OCI-LY3 (cell line): ENCODE data around the gene PTPRM.

ENCODE experiments used
- H2AFZ ChIP-seq: fragments of 200-600, 300-600 bp; shearing (Covaris generic); 2 replicates; pipeline ENCODE4 v1.6.0; 2014; ENCODE audit warnings: antibody characterized with exemption, low read depth, low read length
- H3K27ac ChIP-seq: fragments of 200-600, 300-600 bp; sonication (generic); 2 replicates; pipeline ENCODE4 v1.5.1; 2014; ENCODE audit warnings: mild to moderate bottlenecking, low read length, moderate library complexity, mixed read lengths
- H3K27me3 ChIP-seq: fragments of 200-600, 300-600 bp; sonication (generic); 2 replicates; pipeline ENCODE4 v1.6.1; 2014; ENCODE audit warnings: low read depth, low read length, mixed read lengths
- H3K36me3 ChIP-seq: fragments of 200-600, 300-600 bp; sonication (generic); replicated peaks from 2 replicates; pipeline ENCODE3; 2014; ENCODE audit warnings: low read depth, low read length, mixed read lengths
- H3K4me1 ChIP-seq: fragments of 300-600, 200-600 bp; sonication (generic); 2 replicates; pipeline ENCODE4 v1.6.1; 2014; ENCODE audit warnings: low read length, mixed read lengths
- H3K4me2 ChIP-seq: fragments of 200-600, 300-600 bp; sonication (generic); 2 replicates; pipeline ENCODE4 v1.6.1; 2014; ENCODE audit warnings: low read length, mixed read lengths
- H3K4me3 ChIP-seq: fragments of 300-600, 200-600 bp; sonication (generic); 2 replicates; pipeline ENCODE4 v1.5.1; 2014; ENCODE audit warnings: antibody characterized with exemption, mild to moderate bottlenecking, low read length, moderate library complexity
- H3K79me2 ChIP-seq: fragments of 300-600, 200-600 bp; shearing (Covaris generic); 2 replicates; pipeline ENCODE4 v1.6.1; 2014; ENCODE audit warnings: mild to moderate bottlenecking, low read length, mixed read lengths
- H3K9ac ChIP-seq: fragments of 300-600, 200-600 bp; shearing (Covaris generic); 2 replicates; pipeline ENCODE4 v1.6.0; 2014; ENCODE audit warnings: mild to moderate bottlenecking, low read length, moderate library complexity
- H3K9me3 ChIP-seq: fragments of 200-600, 300-600 bp; shearing (Covaris generic); 2 replicates; pipeline ENCODE4 v1.6.1; 2014; ENCODE audit warnings: low read length, mixed read lengths; ENCODE audit not compliant: insufficient read depth
- H4K20me1 ChIP-seq: fragments of 200-600, 300-600 bp; sonication (generic); 2 replicates; pipeline ENCODE4 v1.6.1; 2016; ENCODE audit warnings: low read length, mixed read lengths; ENCODE audit not compliant: insufficient read depth
- CTCF ChIP-seq: fragments of 200-600, 300-600 bp; sonication (generic); IDR thresholded peaks from 2 replicates; pipeline ENCODE4 v1.5.1; 2014; ENCODE audit warnings: antibody characterized with exemption, low read length, low read depth
- EZH2phosphoT487 ChIP-seq: fragments of 200-600 bp; shearing (Covaris generic); IDR thresholded peaks from 2 replicates; pipeline ENCODE4 v1.6.1; 2018; ENCODE audit warnings: antibody characterized with exemption, mixed run types, low read depth

Gene PTPRM

GRCh38 chr18:8290435-8290834 is 723.3 kb downstream of the PTPRM start:
- no peak overlapping the region for H3K4me3 ChIP-seq
- no peaks in the 10 kb centered on the region for H3K79me2 ChIP-seq
- no peak overlapping the region for H3K27ac ChIP-seq
- H3K36me3 ChIP-seq = no peaks in the 10 kb centered on the region
- H3K4me1 ChIP-seq = peaks cover 7% of the 10 kb centered on the region
- H3K9ac ChIP-seq = no peak overlapping the region
- peaks cover 5% of the 10 kb centered on the region; the same call in 1 of the 2 replicates for H3K27me3 ChIP-seq
- no peaks in the 10 kb centered on the region for H4K20me1 ChIP-seq
- H3K4me2 ChIP-seq = no peak overlapping the region
- TF ChIP-seq EZH2phosphoT487 (no peak), CTCF (no peak)
- H3K9me3 ChIP-seq = no peaks in the 10 kb centered on the region
- H2AFZ ChIP-seq = no peak overlapping the region

DNA sequence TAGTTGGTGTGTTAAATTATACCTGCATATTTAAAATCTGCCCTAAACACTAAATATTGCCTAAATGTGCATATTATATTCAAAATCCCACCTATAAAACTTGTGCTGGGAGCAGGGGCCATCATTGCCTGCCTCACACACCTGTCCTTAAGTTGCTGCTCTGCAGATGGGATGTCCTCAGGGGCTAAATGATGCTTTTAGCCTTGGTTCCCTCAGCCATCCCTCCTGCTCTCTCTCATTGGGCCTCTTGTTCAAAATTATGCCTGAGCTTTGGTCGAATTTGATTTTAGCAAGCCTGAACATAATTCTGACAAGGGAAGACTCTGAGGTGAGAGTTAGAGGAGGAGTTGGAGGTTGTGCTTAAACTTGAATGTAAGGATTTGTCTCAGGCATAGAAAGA is 723.8 kb downstream of the PTPRM start:
- H3K27me3 ChIP-seq = peaks cover 5% of the 10 kb centered on the region; the same call in 1 of the 2 replicates
- no peaks in the 10 kb centered on the region for H4K20me1 ChIP-seq
- no peak overlapping the region for H2AFZ ChIP-seq
- no peak for TF ChIP-seq EZH2phosphoT487
- TF ChIP-seq CTCF = no peak
- H3K9ac ChIP-seq = no peak overlapping the region
- H3K4me3 ChIP-seq = no peak overlapping the region
- H3K4me2 ChIP-seq = no peak overlapping the region
- no peaks in the 10 kb centered on the region for H3K36me3 ChIP-seq
- peaks cover 6% of the 10 kb centered on the region for H3K4me1 ChIP-seq
- H3K27ac ChIP-seq = no peak overlapping the region
- no peaks in the 10 kb centered on the region for H3K79me2 ChIP-seq
- H3K9me3 ChIP-seq = no peaks in the 10 kb centered on the region

GRCh38 chr18:8293184-8293583 is 726.1 kb downstream of the PTPRM start:
- peaks cover 5% of the 10 kb centered on the region; the same call in 1 of the 2 replicates for H3K27me3 ChIP-seq
- no peak overlapping the region for H2AFZ ChIP-seq
- no peaks in the 10 kb centered on the region for H3K79me2 ChIP-seq
- no peak for TF ChIP-seq EZH2phosphoT487
- TF ChIP-seq CTCF = no peak
- H3K27ac ChIP-seq = no peak overlapping the region
- H3K4me2 ChIP-seq = no peak overlapping the region
- H3K4me1 ChIP-seq = no peaks in the 10 kb centered on the region
- no peaks in the 10 kb centered on the region for H4K20me1 ChIP-seq
- H3K9ac ChIP-seq = no peak overlapping the region
- H3K36me3 ChIP-seq = no peaks in the 10 kb centered on the region
- H3K9me3 ChIP-seq = no peaks in the 10 kb centered on the region
- no peak overlapping the region for H3K4me3 ChIP-seq

- Histone ChIP-seq H3K27ac (no peak overlapping the region), H3K4me3 (no peak overlapping the region), H3K9ac (no peak overlapping the region), H3K36me3 (no peaks in the 10 kb centered on the region), H3K27me3 (peaks cover 13% of the 10 kb centered on the region), H4K20me1 (no peaks in the 10 kb centered on the region), H2AFZ (no peak overlapping the region), H3K79me2 (no peaks in the 10 kb centered on the region), H3K4me2 (no peak overlapping the region), H3K9me3 (no peaks in the 10 kb centered on the region), H3K4me1 (no peaks in the 10 kb centered on the region)
- TF ChIP-seq EZH2phosphoT487 = no peak
- no peak for TF ChIP-seq CTCF
These were observed 729.9 kb downstream of the PTPRM start for GRCh38 chr18:8296886-8297616.
